Uterus (tissue), 4 donors: ENCODE measurements around the gene PCGF5. TPM values are rescaled to one million over a fixed set of nuclear protein-coding genes. Genes with fewer than 3 reads are reported as not detected.

Experiments used
- DNase-seq, 2 donors: peaks; one replicate each; pipeline ENCODE4 v3.0.0-alpha.2; 2019 to 2020
- H3K27ac ChIP-seq, 2 donors: fragments of 200-600 bp; sonication (generic); 1 replicate in 1 of 2; 2 replicates in 1 of 2; pipeline ENCODE4 v1.5.1; 2016 to 2018
- H3K27me3 ChIP-seq, 2 donors: fragments of 200-600 bp; sonication (generic); one replicate each; pipeline ENCODE4 v1.5.1; 2018 to 2019; ENCODE audit warnings: control low read depth in 1 of 2
- H3K36me3 ChIP-seq, 2 donors: fragments of 200-600 bp; sonication (generic); one replicate each; pipeline ENCODE4 v1.5.1; 2019; ENCODE audit warnings: control low read depth in 1 of 2
- H3K4me1 ChIP-seq, 2 donors: fragments of 200-600 bp; sonication (generic); one replicate each; pipeline ENCODE4 v1.5.1; 2018 to 2019; ENCODE audit warnings: control low read depth in 1 of 2
- H3K4me3 ChIP-seq, 2 donors: fragments of 200-600 bp; sonication (generic); 1 replicate in 1 of 2; 2 replicates in 1 of 2; pipeline ENCODE4 v1.5.1; 2018 to 2019; ENCODE audit warnings: mild to moderate bottlenecking in 1 of 2
- H3K9me3 ChIP-seq, 2 donors: fragments of 200-600 bp; sonication (generic); one replicate each; pipeline ENCODE4 v1.5.1; 2019; ENCODE audit warnings: control low read depth in 1 of 2
- CTCF ChIP-seq, 4 experiments: fragments of 200-600 bp in 2 of 4; fragments of 450-650 bp in 2 of 4; sonication (generic) in 2 of 4; IDR thresholded peaks; one replicate each; pipeline ENCODE4 v1.5.1; 2016 to 2019; ENCODE audit warnings: antibody characterized with exemption in 4 of 4, mild to moderate bottlenecking in 2 of 4, moderate library complexity in 1 of 4
- POLR2A ChIP-seq, 2 donors: fragments of 450-650 bp; IDR thresholded peaks; one replicate each; pipeline ENCODE4 v1.6.1; 2016; ENCODE audit warnings: antibody characterized with exemption in 2 of 2, mild to moderate bottlenecking in 1 of 2, moderate library complexity in 1 of 2
- intact Hi-C: fragments of 100-400 bp; cut with DNase I; formaldehyde crosslinking; loops from one replicate; pipeline ENCODE4 v1.15.1; 2023; ENCODE audit warnings: low total_unique reads
- total RNA-seq, 4 donors: library from RNA; depleted of rRNA in 3 of 4; stranded (reverse); fragments of >200 nt in 3 of 4; gene quantifications; one replicate each; pipeline versions ENCODE4 v1.1.0 to v1.2.4, GENCODE V29; 2014 to 2023
- donor health status: DM: yes; HTN: yes; CAD: no.

PCGF5 gene
- total RNA-seq, 4 donors from 2014 or later, result 10.8 to 60.4 (median 37.2) TPM

GRCh38 chr10:91206427-91206826, 14.0 kb upstream of the PCGF5 start:
- no peak for DNase-seq
- TF ChIP-seq CTCF (IDR thresholded peaks at IDR 0.05) (no peak), POLR2A (IDR thresholded peaks at IDR 0.05) (no peak)
- Histone ChIP-seq H3K27me3 (no peaks in the 10 kb centered on the region), H3K36me3 (no peaks in the 10 kb centered on the region), H3K9me3 (no peaks in the 10 kb centered on the region), H3K4me3 (no peak overlapping the region), H3K4me1 (no peaks in the 10 kb centered on the region), H3K27ac (no peak overlapping the region)
- intact Hi-C loops, result no loop called here

DNA sequence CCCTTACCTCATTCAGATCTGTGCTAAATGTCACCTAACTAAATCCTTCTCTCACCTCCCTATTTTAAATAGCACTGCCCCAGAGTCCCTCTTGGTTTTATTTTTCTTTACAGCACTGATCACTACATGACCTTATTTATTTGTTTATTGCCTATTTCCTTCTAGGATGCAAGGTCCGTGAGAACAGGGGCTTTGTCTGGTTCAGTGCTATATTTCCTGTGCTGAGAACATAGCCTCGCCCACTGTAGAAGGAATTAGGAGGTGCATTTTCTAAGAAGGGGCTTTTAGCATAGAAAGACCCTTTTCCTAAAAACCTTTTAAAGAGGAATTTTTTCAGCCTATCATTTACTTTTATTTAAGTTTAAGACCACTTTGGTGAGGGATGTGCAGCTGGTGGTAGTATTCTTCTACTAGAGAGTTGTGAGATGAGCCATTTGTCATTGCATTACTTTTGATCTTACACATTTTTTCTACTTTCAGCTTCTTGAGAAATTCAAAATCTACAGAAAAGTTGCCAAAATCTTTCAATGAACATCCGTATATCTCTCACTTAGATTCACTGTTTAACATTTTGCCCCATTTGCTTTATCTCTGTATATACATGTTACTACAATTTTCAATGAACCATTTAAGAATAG, 13.5 kb upstream of the PCGF5 start:
- intact Hi-C loops, result no loop called here
- no peaks in the 10 kb centered on the region for H3K9me3 ChIP-seq
- H3K4me3 ChIP-seq, result no peak overlapping the region
- H3K36me3 ChIP-seq, result no peaks in the 10 kb centered on the region
- H3K4me1 ChIP-seq, result no peaks in the 10 kb centered on the region
- H3K27ac ChIP-seq, result no peak overlapping the region
- no peak for TF ChIP-seq CTCF (IDR thresholded peaks at IDR 0.05)
- TF ChIP-seq POLR2A (IDR thresholded peaks at IDR 0.05), result no peak
- DNase-seq, result no peak
- no peaks in the 10 kb centered on the region for H3K27me3 ChIP-seq

DNA sequence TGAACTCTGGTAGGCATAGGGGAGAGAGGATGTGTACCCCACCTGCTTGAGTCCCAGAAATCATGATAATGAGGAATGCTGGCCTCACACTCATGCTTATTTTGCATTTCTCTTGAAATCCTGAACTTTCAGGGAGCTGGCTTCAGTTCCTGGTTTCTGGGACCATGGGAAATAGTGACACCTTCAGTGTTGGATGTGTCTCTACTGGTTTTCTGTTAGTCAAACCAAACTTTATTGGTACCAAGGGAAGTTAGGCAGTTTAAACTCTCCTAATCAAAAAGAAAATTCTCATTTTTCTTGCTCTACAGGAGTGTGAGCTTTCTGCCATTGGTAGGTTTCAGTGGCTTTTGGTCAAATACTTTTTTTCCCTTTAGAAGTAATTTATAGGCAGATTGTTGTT, 11.8 kb upstream of the PCGF5 start:
- Histone ChIP-seq H3K4me3 (no peak overlapping the region), H3K4me1 (no peaks in the 10 kb centered on the region), H3K36me3 (no peaks in the 10 kb centered on the region), H3K9me3 (no peaks in the 10 kb centered on the region), H3K27me3 (no peaks in the 10 kb centered on the region), H3K27ac (no peak overlapping the region)
- TF ChIP-seq CTCF (IDR thresholded peaks at IDR 0.05) (no peak), POLR2A (IDR thresholded peaks at IDR 0.05) (no peak)
- DNase-seq, result no peak
- intact Hi-C loops, result no loop called here

- Histone ChIP-seq H3K4me3 (no peak overlapping the region), H3K36me3 (no peaks in the 10 kb centered on the region), H3K27ac (no peak overlapping the region), H3K27me3 (no peaks in the 10 kb centered on the region), H3K9me3 (no peaks in the 10 kb centered on the region), H3K4me1 (no peaks in the 10 kb centered on the region)
- no peak for DNase-seq
- no peak for TF ChIP-seq POLR2A (IDR thresholded peaks at IDR 0.05)
- no peak for TF ChIP-seq CTCF (IDR thresholded peaks at IDR 0.05)
- intact Hi-C loops, result no loop called here
Measured at GRCh38 chr10:91210014-91210413, 10.4 kb upstream of the PCGF5 start.

- DNase-seq, result no peak
- Histone ChIP-seq H3K27me3 (no peaks in the 10 kb centered on the region), H3K36me3 (no peaks in the 10 kb centered on the region), H3K4me3 (no peak overlapping the region), H3K4me1 (no peaks in the 10 kb centered on the region), H3K27ac (no peak overlapping the region), H3K9me3 (no peaks in the 10 kb centered on the region)
- no peak for TF ChIP-seq POLR2A (IDR thresholded peaks at IDR 0.05)
- no peak for TF ChIP-seq CTCF (IDR thresholded peaks at IDR 0.05)
- intact Hi-C loops, result no loop called here
Measured at GRCh38 chr10:91210435-91210834, 10.0 kb upstream of the PCGF5 start.
